GM12874 (cell line): ENCODE measurements around the gene NPDC1.

ENCODE experiments used
- CTCF ChIP-seq: IDR thresholded peaks from 2 replicates; pipeline ENCODE4 v1.5.1; 2011; ENCODE audit warnings: low read depth, mild to moderate bottlenecking, control low read depth, low read length, moderate library complexity; ENCODE audit not compliant: insufficient read depth

NPDC1 gene

GRCh38 chr9:137056739-137057415 is 10.9 kb upstream of the NPDC1 start:
- TF ChIP-seq CTCF = no peak

DNA sequence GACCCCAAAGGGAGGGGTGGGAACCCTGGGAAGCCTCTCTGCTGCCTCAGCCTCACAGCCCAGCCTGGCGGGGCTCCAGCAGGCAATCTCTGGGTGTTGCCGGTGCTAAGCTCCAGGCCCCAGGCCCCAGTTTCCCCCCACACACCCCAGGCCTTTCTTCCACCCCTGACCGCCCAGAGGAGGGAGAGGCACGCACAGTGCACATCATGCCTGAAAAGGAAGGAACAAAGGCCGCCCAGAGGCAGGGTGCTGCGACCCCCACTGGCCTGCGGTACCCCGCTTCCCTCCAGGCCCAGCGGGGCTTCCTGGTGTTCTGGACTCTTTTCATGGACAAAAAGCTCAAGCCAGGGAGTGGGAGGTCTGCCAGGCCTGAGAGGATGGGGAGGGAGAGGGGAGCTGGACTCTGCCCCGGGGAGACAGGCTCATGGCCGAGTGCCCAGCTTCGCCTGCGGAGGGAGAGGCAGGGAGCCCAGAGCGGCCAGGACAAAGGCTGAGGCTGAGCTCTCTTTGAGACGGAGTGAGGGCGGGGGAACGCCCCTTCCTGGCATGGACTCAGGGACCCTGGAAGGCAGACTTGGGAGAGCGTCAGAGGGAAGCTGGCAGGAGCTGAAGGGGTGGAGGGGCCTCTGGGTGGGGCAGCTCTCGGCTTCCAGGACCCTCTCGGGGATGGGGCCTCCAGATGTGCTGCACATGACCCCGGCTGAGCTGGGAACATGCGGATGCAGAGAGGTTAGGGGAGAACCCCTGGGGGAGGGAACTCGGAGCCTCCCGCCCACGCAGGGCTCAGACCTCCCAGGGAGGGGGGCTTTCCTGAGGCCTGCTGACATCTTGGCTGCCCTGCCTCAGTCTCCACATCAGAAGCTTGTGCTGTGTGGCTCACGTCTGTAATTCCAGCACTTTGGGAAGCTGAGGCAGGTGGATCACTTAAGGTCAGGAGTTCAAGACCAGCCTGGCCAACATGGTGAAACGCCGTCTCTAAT is 9.7 kb upstream of the NPDC1 start:
- no peak for TF ChIP-seq CTCF

DNA sequence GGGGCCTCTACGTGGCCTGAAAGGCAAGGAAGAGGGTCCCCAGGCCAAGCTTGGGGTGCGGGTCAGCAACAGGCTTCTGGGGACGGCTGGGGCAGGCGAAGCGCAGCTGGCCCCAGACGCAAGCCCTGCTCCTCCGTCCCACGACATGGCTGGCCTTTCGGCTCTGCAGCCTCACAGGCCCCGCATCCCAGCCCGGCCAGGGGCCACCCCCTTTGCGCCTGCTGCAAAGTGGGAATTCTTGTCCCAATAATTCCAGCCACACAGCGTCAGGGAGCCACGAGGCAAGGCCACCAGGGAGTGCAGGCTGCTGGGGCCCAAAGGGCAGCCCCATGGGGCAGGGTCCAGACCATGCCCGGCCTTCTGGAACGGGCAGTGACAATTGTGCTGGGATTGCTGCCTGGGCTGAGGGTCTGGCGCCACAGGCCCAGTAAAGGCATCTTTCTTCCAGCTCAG is 9.0 kb upstream of the NPDC1 start:
- no peak for TF ChIP-seq CTCF

- TF ChIP-seq CTCF = no peak
Measured at GRCh38 chr9:137053944-137054931, 8.3 kb upstream of the NPDC1 start, which contains the start of gene ENTPD2. TSS of gene ENTPD2 (minus strand) at chr9:137054061. CDS start at chr9:137053997, 64 bp downstream.

DNA sequence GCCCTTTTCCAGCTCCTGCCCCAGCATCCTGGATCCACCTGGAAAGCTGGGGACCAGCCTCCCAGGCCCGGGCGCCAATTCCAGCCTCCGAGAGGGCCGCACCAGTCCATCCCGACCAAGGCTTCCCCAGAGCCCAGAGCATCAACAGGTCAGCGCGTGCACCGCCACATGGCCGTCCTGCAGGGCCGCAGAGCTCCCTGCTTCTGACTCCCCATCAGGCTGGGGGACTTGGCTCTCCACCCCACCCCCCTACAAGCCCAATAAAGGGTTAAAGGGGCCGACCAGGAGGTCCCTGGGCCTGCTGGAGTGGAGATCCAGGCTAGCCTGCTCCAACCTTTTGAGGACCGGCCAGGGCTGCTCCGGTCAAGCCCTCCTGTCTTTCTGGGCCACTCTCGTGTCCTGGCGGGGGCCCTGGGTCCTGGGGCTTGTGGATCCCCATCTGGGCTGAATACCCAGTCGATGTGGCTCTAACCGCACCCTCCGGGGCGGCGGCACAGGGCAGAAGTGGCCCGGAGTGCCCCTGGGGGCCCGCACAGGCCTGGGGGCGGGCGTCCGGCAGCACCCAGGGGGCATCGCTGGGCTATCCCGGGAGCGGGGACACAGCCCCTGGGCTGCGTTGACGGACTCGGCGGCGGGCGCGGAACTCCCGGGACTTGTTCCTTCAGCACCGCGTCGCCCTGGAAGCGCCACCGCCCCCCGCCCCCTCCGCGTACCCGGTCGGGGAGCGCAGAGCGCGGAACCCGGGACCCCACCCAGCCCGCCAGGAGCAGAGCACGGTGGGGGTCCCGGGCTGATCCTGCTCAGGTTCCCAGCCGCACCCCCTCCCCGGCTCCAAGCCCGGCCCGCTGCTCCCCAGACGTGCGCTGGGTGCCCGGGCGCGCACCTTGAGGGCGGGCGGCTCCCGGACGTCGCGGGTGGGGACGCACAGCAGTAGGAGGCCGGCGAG is 7.3 kb upstream of the NPDC1 start:
- TF ChIP-seq CTCF = no peak

DNA sequence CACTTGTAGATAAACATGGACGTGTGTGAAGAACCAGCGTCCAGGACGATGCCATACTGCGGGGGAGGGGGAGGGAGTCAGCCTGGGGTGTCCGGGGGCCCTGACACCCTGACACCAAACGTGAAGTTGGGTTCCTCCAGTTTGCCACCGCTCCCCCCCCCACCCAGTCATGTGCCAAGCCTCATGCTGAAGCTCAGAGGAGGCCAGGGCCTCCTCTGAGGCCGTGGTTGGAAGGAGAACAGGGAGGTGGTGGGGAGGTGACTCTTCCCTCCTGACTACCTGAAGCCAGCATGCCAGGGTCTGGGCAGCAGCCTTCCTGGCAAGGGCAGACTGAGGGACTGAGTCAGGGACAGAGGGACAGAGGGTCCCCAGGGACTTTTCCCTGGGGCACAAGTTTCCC is 6.3 kb upstream of the NPDC1 start:
- no peak for TF ChIP-seq CTCF
